HG02970 (cell line): ENCODE data around the gene SLC22A23.

Experiments used
- ATAC-seq: cut with Tn5 transposase; IDR thresholded peaks from one replicate; pipeline ENCODE4 v1.9.1; 2021; ENCODE audit warnings: mild to moderate bottlenecking, moderate library complexity, moderate number of reproducible peaks; ENCODE audit not compliant: unreplicated experiment, low FRiP score

SLC22A23 gene

DNA sequence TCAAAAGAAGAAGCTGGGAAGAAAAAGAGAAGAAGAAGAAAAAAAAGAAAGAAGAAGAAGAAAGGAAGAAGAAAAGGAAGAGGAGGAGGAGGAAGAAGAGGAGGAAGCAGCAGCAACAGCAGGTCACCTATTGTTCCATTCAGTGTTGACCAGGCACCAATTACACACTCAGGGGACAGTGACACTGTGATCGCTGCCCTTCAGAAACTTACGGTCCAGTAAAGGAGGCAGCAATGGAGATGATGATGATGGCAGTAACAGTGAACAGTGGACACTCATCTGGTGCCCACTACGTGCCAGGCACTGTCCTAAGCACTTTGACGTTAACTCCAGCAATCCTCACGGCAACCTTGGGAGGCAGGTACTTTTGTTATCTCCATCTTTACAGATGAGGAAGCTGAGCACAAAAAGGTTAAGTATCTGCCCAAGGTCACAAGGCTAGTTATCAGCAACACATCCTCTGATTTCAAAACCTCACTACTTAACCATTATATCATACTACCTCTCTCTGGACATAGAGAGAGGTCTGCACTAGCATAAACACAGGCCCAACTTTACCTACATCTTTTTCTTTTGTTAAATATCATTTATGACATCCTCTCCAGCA, 83.2 kb downstream of the SLC22A23 start:
- ATAC-seq, result no peak

- no peak for ATAC-seq
These were observed 83.8 kb downstream of the SLC22A23 start for GRCh38 chr6:3372912-3373554.

GRCh38 chr6:3372184-3372846, 84.5 kb downstream of the SLC22A23 start:
- ATAC-seq, result no peak

DNA sequence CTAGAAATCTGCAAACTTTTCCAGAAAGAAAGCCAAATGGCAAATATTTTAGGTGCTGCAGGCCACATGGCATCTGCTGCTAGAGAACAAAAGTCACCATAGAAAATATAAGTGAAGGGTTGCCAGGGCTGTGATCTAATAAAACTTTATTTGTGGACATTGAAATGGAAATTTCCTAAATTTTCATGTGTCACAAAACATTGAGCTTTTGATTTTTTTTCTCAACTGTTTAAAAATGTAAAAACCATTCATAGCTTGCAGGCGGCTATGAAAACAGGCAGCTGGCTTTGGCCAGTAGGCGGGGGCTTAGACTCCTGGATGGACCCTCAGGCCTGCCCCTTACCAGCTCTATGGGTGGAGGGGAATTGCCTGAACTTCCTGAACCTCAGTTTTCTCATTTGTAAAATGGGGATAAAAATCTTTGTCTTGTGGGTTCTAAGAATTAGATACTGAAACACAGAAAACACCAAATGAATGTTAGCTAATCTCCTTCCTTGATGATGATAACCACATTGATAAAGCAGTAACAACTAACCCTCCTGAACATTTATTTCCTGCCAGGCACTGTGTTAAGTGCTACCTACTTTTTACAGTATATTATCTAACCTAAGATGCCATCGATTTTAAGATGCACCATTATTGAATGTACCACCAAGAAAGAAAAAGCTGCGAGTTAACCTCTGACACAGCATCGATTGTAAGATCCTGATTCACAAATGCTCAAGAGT, 85.5 kb downstream of the SLC22A23 start:
- ATAC-seq, result no peak

DNA sequence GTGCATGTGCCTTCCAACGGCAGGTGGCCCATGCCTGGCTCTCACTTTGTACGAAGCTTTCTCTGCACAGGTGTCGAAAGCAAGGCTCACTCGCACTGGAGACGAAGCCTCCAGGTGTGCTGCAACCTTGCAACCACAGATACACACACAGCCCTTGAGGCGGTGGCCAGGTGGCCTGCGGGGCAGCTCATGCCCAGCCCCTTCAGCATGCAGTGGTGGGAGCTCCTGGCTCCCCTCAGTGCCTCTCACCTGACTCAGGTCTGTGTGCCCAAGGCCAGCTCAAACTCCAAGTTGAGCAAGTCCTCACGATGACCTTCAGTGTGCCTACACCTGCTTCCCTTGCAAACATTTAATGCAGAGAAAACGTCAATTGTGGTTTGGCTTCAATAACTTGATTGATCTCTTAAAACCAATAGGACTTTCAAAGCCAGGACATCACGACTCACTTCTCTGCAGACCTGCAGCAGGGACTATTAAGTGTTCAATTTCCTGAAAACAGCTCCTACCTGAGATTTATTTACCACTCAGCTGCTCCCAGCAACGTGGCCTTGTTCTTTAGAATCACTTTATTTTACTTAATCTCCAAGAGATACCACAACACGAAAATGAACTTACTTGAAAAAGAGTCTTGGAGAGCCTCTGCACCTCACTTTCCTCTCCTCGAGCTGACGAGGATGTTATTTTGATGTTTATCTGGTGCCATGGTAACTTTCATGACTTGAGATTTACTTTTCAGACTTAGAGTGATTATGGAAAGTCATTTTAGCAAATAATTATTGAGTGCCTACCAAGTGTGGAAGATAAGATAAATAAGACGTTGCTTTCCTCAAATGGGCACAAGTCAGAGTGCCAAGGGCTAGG, 86.3 kb downstream of the SLC22A23 start:
- ATAC-seq, result no peak

DNA sequence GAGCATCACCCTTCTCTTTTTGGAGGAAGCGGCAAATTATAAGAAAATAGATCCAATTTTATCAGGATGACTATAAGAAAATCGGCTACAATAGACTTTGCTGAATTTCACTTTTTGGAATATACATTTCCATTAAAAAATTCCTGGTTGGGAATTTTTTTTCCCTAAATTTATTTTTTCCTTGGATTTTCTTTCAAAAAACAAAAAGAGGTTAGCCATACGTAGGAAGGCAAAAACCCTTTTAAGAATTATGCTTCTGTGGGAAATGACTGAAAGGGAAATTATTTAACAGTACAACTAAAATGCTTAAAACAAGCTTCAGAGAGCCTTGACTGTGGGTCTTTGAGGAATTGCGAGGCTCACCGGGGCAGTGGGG, 86.9 kb downstream of the SLC22A23 start:
- no peak for ATAC-seq

GRCh38 chr6:3368685-3369084, 88.2 kb downstream of the SLC22A23 start:
- no peak for ATAC-seq

GRCh38 chr6:3367630-3368029, 89.2 kb downstream of the SLC22A23 start:
- no peak for ATAC-seq

GRCh38 chr6:3366596-3367413, 90.0 kb downstream of the SLC22A23 start:
- ATAC-seq, result no peak

- ATAC-seq, result no peak
These were observed 92.5 kb downstream of the SLC22A23 start for GRCh38 chr6:3364391-3364790.

DNA sequence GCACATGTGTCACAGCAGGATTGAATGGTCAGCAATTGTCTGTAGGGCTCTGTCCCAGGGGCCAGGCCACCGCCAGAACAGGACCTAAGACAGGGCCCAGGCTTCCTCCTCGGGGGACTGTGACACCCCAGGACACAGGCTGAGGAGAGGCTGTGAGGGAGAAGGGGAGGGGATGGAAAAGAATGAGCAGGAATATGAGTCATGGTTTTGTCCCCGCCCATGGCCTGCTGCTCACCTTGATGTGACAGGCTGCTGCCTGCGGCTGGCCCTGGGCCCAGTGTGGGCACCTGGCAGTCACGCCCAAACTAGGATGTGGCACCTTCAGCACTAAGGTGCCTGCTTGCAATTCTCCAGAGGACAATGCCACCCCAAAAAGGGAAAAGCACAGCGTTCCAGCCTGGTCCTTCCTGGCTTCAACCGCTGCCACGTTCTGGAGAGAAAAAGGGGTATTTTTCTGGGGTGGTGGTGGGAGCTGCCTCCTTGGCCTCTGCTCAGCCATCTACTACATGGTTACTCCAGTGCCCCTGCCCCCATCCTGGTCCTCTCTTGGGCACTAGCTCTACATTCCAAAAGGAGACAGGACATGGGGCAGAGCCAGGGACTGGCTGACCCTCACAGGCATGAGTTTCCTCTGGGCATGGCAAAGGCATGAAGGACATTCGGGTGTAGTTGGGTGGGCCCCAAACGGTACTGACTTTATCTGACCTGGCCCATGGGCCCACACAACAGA, 93.4 kb downstream of the SLC22A23 start:
- ATAC-seq, result no peak

DNA sequence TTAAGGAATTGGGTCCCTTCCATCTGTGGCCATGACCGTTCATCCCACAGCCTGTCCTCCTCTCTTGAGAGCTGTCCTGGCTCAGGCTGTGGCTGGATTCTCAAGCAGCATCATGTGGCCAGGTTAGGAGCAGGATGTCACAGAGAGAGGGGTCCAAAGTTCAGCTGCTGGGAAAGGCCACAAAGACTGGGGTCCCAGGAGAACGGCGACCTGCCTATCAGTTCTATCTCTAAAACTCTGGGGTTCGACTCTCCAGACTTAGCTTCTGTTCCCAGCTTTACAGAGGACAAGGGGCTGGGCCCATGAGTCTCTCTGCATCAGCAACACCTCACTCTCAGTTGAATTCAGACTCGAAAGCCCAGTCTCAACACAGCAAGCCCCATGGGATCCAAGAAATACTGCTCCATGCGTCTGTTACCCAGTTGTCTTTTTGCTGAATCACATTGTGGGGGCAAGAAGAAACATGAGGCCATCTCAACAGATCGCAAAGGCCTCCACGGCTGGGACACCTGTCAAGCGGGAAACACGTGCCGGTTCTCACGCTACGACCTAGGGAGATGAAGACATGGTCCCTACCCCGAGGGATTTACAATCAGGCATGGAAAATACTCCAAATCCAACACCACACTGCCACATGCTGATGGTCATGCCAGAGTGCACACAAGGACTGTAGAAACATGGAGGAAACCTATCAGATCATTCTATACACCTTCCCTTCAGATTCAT, 95.4 kb downstream of the SLC22A23 start:
- no peak for ATAC-seq

DNA sequence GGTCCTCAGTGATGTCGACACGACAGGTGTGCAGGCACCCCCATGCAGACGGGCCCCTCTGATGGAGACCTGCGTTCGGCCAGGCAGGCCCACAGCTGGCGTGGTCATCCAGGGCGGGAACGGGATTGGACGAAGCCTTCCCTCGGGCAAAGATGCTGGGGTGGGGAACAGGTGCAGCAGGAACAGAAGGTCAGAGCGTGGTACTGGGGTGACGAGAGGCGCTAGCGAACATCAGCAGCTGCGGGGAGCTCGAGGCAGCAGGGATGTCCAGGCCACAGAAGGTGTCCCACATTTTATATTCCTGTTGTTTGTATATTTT, 96.2 kb downstream of the SLC22A23 start:
- no peak for ATAC-seq

- no peak for ATAC-seq
These were observed 96.7 kb downstream of the SLC22A23 start for GRCh38 chr6:3359973-3360726.

GRCh38 chr6:3359101-3359752, 97.6 kb downstream of the SLC22A23 start:
- ATAC-seq, result no peak

- ATAC-seq, result no peak
These were observed 98.3 kb downstream of the SLC22A23 start for GRCh38 chr6:3358413-3359100.

GRCh38 chr6:3357678-3358077, 99.2 kb downstream of the SLC22A23 start:
- no peak for ATAC-seq
